Measurements from ENCODE around the gene SET. TPM values are rescaled to one million over a fixed set of nuclear protein-coding genes. Genes with fewer than 3 reads are reported as not detected.

The SET gene
- total RNA-seq, 5 donors from 2014 or later (not counting 1 experiment from before 2014, with no cell fraction given): 239 to 279 (median 252) TPM

GRCh38 chr9:128714586-128715435, 25.8 kb downstream of the SET start:
- ATAC-seq (replicated peaks in 1 of 4) (no peak), DNase-seq (no peak)
- no peak overlapping the region for H3K4me3 Mint-ChIP-seq
- 85% methylated on average over 16 of the region's 24 CpGs for WGBS (ENCODE audit: insufficient coverage)
- Histone ChIP-seq H3K4me3 (ENCODE audit: control insufficient read depth in 1 of 2, extremely low read depth in 1 of 2, low read length in 1 of 2) (no peak overlapping the region), H3K9me3 (no peaks in the 10 kb centered on the region), H3K27ac (ENCODE audit: low read length) (no peak overlapping the region), H3K27me3 (replicated peaks in 1 of 2; ENCODE audit: control insufficient read depth in 2 of 2, extremely low read depth in 1 of 2, insufficient read depth in 2 of 2, low read length in 1 of 2) (no peaks in the 10 kb centered on the region), H3K36me3 (ENCODE audit: control insufficient read depth in 2 of 2, extremely low read depth in 1 of 2, insufficient read depth in 1 of 2, low read length in 1 of 2) (no peaks in the 10 kb centered on the region), H3K4me1 (ENCODE audit: control insufficient read depth in 1 of 2, extremely low read depth in 1 of 2, insufficient read depth in 2 of 2, low read length in 2 of 2) (no peaks in the 10 kb centered on the region)
- H3K27me3 Mint-ChIP-seq: no peaks in the 10 kb centered on the region
- H3K36me3 Mint-ChIP-seq: no peaks in the 10 kb centered on the region
- POLR2A ChIA-PET: interaction anchor here in 1 of 2 donors (0.6 kb wide), 1 partner anchor 22 kb away, joined by 4 read pairs; no protein-coding TSS in a partner anchor
- H3K27ac Mint-ChIP-seq: no peak overlapping the region
- CTCF ChIA-PET: no interaction called here
- no peaks in the 10 kb centered on the region for H3K4me1 Mint-ChIP-seq
- no peaks in the 10 kb centered on the region for H3K9me3 Mint-ChIP-seq

GRCh38 chr9:128715436-128715750, 26.4 kb downstream of the SET start:
- no peak overlapping the region for H3K4me3 Mint-ChIP-seq
- ATAC-seq (replicated peaks in 1 of 4) (no peak), DNase-seq (no peak)
- H3K9me3 Mint-ChIP-seq: no peaks in the 10 kb centered on the region
- 92% methylated on average over 4 of the region's 6 CpGs for WGBS (ENCODE audit: insufficient coverage)
- H3K27ac Mint-ChIP-seq: no peak overlapping the region
- Histone ChIP-seq H3K27me3 (replicated peaks in 1 of 2; ENCODE audit: control insufficient read depth in 2 of 2, extremely low read depth in 1 of 2, insufficient read depth in 2 of 2, low read length in 1 of 2) (no peaks in the 10 kb centered on the region), H3K4me1 (ENCODE audit: control insufficient read depth in 1 of 2, extremely low read depth in 1 of 2, insufficient read depth in 2 of 2, low read length in 2 of 2) (no peaks in the 10 kb centered on the region), H3K27ac (ENCODE audit: low read length) (no peak overlapping the region), H3K9me3 (no peaks in the 10 kb centered on the region), H3K36me3 (ENCODE audit: control insufficient read depth in 2 of 2, extremely low read depth in 1 of 2, insufficient read depth in 1 of 2, low read length in 1 of 2) (peaks cover 0 to 2% of the 10 kb centered on the region in 2 donors), H3K4me3 (ENCODE audit: control insufficient read depth in 1 of 2, extremely low read depth in 1 of 2, low read length in 1 of 2) (no peak overlapping the region)
- ChIA-PET CTCF (no interaction called here), POLR2A (interaction anchor here in 1 of 2 donors (0.7 kb wide), 1 partner anchor 1219 kb away, joined by 3 read pairs; no protein-coding TSS in a partner anchor)
- no peaks in the 10 kb centered on the region for H3K27me3 Mint-ChIP-seq
- H3K36me3 Mint-ChIP-seq: peaks cover under 1% of the 10 kb centered on the region
- no peaks in the 10 kb centered on the region for H3K4me1 Mint-ChIP-seq

DNA sequence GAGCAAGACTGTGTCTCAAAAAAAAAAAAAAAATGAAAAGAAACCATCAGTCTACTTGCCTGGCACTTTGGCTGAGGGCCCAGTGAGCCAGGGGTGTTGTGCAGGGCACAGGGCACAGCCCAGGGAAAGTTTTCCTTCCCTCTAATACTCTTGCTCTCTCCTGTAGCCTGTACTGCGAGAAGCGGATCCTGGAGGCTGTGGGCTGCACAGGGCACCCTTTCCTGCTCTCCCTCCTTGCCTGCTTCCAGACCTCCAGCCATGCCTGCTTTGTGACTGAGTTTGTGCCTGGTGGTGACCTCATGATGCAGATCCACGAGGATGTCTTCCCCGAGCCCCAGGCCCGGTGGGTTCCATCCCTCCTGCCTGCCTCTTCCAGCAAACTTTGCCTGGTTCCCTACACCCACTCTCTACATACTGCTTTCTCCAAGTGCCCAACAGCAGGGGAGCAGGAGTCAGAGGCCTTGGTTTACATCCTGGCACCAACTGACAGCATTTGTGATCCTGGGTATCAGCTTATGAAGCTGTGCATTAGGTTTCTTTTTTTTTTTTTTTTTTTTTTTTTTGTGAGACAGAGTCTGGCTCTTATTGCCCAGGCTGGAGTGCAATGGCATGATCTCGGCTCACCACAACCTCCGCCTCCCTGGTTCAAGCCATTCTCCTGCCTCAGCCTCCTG, 27.7 kb downstream of the SET start:
- Mint-ChIP-seq H3K9me3 (no peaks in the 10 kb centered on the region), H3K36me3 (peaks cover 6% of the 10 kb centered on the region), H3K27ac (peak overlapping the region in 1 of 2 donors; percentile 73), H3K27me3 (no peaks in the 10 kb centered on the region), H3K4me3 (no peak overlapping the region), H3K4me1 (peaks cover 0 to under 1% (median 0%) of the 10 kb centered on the region in 3 donors)
- DNase-seq: no peak
- ChIA-PET POLR2A (interaction anchor here in 1 of 2 donors (0.6 to 0.7 kb wide), 2 partner anchors 26 to 158 kb away, joined by 4 to 5 read pairs; no protein-coding TSS in a partner anchor), CTCF (interaction anchor here in 1 of 2 donors (0.6 kb wide), 1 partner anchor 9 kb away, joined by 3 read pairs; no protein-coding TSS in a partner anchor)
- Histone ChIP-seq H3K27ac (ENCODE audit: low read length) (no peak overlapping the region), H3K9me3 (no peaks in the 10 kb centered on the region), H3K36me3 (ENCODE audit: control insufficient read depth in 2 of 2, extremely low read depth in 1 of 2, insufficient read depth in 1 of 2, low read length in 1 of 2) (peaks cover 2 to 8% of the 10 kb centered on the region in 2 donors), H3K4me3 (ENCODE audit: control insufficient read depth in 1 of 2, extremely low read depth in 1 of 2, low read length in 1 of 2) (no peak overlapping the region), H3K4me1 (ENCODE audit: control insufficient read depth in 1 of 2, extremely low read depth in 1 of 2, insufficient read depth in 2 of 2, low read length in 2 of 2) (no peaks in the 10 kb centered on the region), H3K27me3 (replicated peaks in 1 of 2; ENCODE audit: control insufficient read depth in 2 of 2, extremely low read depth in 1 of 2, insufficient read depth in 2 of 2, low read length in 1 of 2) (no peaks in the 10 kb centered on the region)
- ATAC-seq (replicated peaks in 1 of 4): peak in 1 of 4 experiments; percentile 8
- WGBS (ENCODE audit: insufficient coverage): 89% methylated on average over 5 of the region's 7 CpGs

GRCh38 chr9:128718047-128718446, 29.0 kb downstream of the SET start:
- Histone ChIP-seq H3K36me3 (ENCODE audit: control insufficient read depth in 2 of 2, extremely low read depth in 1 of 2, insufficient read depth in 1 of 2, low read length in 1 of 2) (peaks cover 2 to 11% of the 10 kb centered on the region in 2 donors), H3K4me1 (ENCODE audit: control insufficient read depth in 1 of 2, extremely low read depth in 1 of 2, insufficient read depth in 2 of 2, low read length in 2 of 2) (peaks cover 0 to 8% of the 10 kb centered on the region in 2 experiments), H3K9me3 (no peaks in the 10 kb centered on the region), H3K4me3 (ENCODE audit: control insufficient read depth in 1 of 2, extremely low read depth in 1 of 2, low read length in 1 of 2) (no peak overlapping the region), H3K27ac (ENCODE audit: low read length) (no peak overlapping the region), H3K27me3 (replicated peaks in 1 of 2; ENCODE audit: control insufficient read depth in 2 of 2, extremely low read depth in 1 of 2, insufficient read depth in 2 of 2, low read length in 1 of 2) (no peaks in the 10 kb centered on the region)
- Mint-ChIP-seq H3K4me1 (peaks cover 9 to 14% (median 11%) of the 10 kb centered on the region in 3 donors), H3K27me3 (no peaks in the 10 kb centered on the region), H3K27ac (no peak overlapping the region), H3K36me3 (peaks cover 6% of the 10 kb centered on the region), H3K4me3 (no peak overlapping the region), H3K9me3 (no peaks in the 10 kb centered on the region)
- 90% methylated on average over 5 of the region's 8 CpGs for WGBS (ENCODE audit: insufficient coverage)
- ChIA-PET CTCF (interaction anchor here in 1 of 2 donors (0.6 to 0.7 kb wide), 2 partner anchors 44 to 49 kb away, joined by 5 to 6 read pairs; no protein-coding TSS in a partner anchor), POLR2A (no interaction called here)
- ATAC-seq (replicated peaks in 1 of 4): no peak
- DNase-seq: no peak

DNA sequence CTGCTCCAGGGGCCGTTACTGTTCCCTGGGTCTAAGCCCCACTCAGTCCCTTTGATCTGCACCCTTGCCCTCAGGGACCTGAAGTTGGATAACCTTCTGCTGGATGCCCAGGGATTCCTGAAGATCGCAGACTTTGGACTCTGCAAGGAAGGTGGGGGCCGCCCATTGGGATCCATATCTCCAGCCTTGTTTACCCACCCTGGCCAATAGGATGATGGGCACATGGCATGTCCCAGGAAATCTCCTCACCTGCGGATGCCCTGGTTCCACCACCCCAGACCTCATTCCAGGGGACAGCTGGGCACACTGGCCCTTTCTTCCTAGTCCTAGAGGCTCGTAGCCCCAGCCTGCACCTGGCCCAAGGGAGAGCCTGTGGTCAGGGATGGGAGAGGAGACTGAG, 29.5 kb downstream of the SET start:
- peaks cover 6% of the 10 kb centered on the region for H3K36me3 Mint-ChIP-seq

DNA sequence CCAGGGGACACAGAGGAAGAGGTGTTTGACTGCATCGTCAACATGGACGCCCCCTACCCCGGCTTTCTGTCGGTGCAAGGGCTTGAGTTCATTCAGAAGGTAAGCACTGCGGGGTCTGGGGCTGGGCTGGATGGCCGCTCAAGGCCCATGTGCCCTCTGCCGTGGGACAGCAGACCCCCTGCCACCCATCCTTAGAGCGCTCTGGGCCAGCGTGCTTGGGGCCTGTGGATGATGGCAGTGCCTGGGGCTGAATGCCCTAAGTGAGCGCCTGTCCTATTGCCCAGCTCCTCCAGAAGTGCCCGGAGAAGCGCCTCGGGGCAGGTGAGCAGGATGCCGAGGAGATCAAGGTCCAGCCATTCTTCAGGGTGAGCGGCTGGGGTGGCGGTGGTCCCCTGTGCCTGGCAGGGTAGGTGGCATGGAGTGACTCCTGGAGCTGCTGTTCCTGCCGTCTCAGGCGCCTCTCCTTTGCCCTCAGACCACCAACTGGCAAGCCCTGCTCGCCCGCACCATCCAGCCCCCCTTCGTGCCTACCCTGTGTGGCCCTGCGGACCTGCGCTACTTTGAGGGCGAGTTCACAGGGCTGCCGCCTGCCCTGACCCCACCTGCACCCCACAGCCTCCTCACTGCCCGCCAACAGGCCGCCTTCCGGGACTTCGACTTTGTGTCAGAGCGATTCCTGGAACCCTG, 31.0 kb downstream of the SET start:
- ChIA-PET CTCF (no interaction called here), POLR2A (interaction anchor here in 1 of 2 donors (0.6 kb wide), 1 partner anchor 21 kb away, joined by 11 read pairs; no protein-coding TSS in a partner anchor)
- Histone ChIP-seq H3K27me3 (replicated peaks in 1 of 2; ENCODE audit: control insufficient read depth in 2 of 2, extremely low read depth in 1 of 2, insufficient read depth in 2 of 2, low read length in 1 of 2) (no peaks in the 10 kb centered on the region), H3K4me1 (ENCODE audit: control insufficient read depth in 1 of 2, extremely low read depth in 1 of 2, insufficient read depth in 2 of 2, low read length in 2 of 2) (peaks cover 9 to 24% of the 10 kb centered on the region in 2 experiments), H3K27ac (ENCODE audit: low read length) (no peak overlapping the region), H3K9me3 (no peaks in the 10 kb centered on the region), H3K36me3 (ENCODE audit: control insufficient read depth in 2 of 2, extremely low read depth in 1 of 2, insufficient read depth in 1 of 2, low read length in 1 of 2) (peaks cover 2 to 11% of the 10 kb centered on the region in 2 donors), H3K4me3 (ENCODE audit: control insufficient read depth in 1 of 2, extremely low read depth in 1 of 2, low read length in 1 of 2) (no peak overlapping the region)
- H3K36me3 Mint-ChIP-seq: peaks cover 6% of the 10 kb centered on the region
- no peak overlapping the region for H3K27ac Mint-ChIP-seq
- WGBS (ENCODE audit: insufficient coverage): 95% methylated on average over 29 of the region's 30 CpGs
- H3K9me3 Mint-ChIP-seq: no peaks in the 10 kb centered on the region
- peaks cover 26 to 32% (median 27%) of the 10 kb centered on the region in 3 donors for H3K4me1 Mint-ChIP-seq
- no peaks in the 10 kb centered on the region for H3K27me3 Mint-ChIP-seq
- ATAC-seq (replicated peaks in 1 of 4) (no peak), DNase-seq (no peak)
- no peak overlapping the region for H3K4me3 Mint-ChIP-seq

More for the DNA sequence above, 29.5 kb downstream of the SET start:
- Histone ChIP-seq H3K4me1 (ENCODE audit: control insufficient read depth in 1 of 2, extremely low read depth in 1 of 2, insufficient read depth in 2 of 2, low read length in 2 of 2) (peaks cover under 1 to 13% of the 10 kb centered on the region in 2 experiments), H3K36me3 (ENCODE audit: control insufficient read depth in 2 of 2, extremely low read depth in 1 of 2, insufficient read depth in 1 of 2, low read length in 1 of 2) (peaks cover 2 to 11% of the 10 kb centered on the region in 2 donors), H3K4me3 (ENCODE audit: control insufficient read depth in 1 of 2, extremely low read depth in 1 of 2, low read length in 1 of 2) (no peak overlapping the region), H3K9me3 (no peaks in the 10 kb centered on the region), H3K27ac (ENCODE audit: low read length) (no peak overlapping the region), H3K27me3 (replicated peaks in 1 of 2; ENCODE audit: control insufficient read depth in 2 of 2, extremely low read depth in 1 of 2, insufficient read depth in 2 of 2, low read length in 1 of 2) (no peaks in the 10 kb centered on the region)
- Mint-ChIP-seq H3K4me3 (no peak overlapping the region), H3K27ac (no peak overlapping the region), H3K9me3 (no peaks in the 10 kb centered on the region), H3K27me3 (no peaks in the 10 kb centered on the region), H3K4me1 (peaks cover 14 to 19% (median 15%) of the 10 kb centered on the region in 3 donors)
- CTCF ChIA-PET: no interaction called here
- ATAC-seq (replicated peaks in 1 of 4) (no peak), DNase-seq (no peak)
- POLR2A ChIA-PET: no interaction called here
- 87% methylated on average over 3 of the region's 5 CpGs for WGBS (ENCODE audit: insufficient coverage)

Measured in T-cell (primary cell).